Fibroblast of the aortic adventitia (primary cell): ENCODE measurements around the gene CHMP2A. TPM values are rescaled to one million over a fixed set of nuclear protein-coding genes. Genes with fewer than 3 reads are reported as not detected.

Source experiments
- DNase-seq: peaks from one replicate; pipeline ENCODE4 v3.0.0-alpha.2; 2010; ENCODE audit warnings: low read depth
- H3K4me3 ChIP-seq: 2 replicates; pipeline ENCODE4 v1.5.1; 2011; ENCODE audit warnings: low read depth, mild to moderate bottlenecking, control low read depth, low read length, moderate library complexity
- CTCF ChIP-seq: IDR thresholded peaks from 2 replicates; pipeline ENCODE4 v1.5.1; 2011; ENCODE audit warnings: mild to moderate bottlenecking, low read length, control low read depth, inconsistent platforms; ENCODE audit not compliant: insufficient read depth
- total RNA-seq: library from RNA; depleted of rRNA; stranded (reverse); fragments of >200 nt; gene quantifications from 2 replicates; pipeline ENCODE4 v1.2.3, GENCODE V29; 2012; ENCODE audit warnings: low replicate concordance

The CHMP2A gene
- total RNA-seq, 1 donor: 109 TPM

- no peak for DNase-seq
- no peak overlapping the region for H3K4me3 ChIP-seq
- no peak for TF ChIP-seq CTCF
Measured at GRCh38 chr19:58521651-58522050, 33.3 kb downstream of the CHMP2A start.

GRCh38 chr19:58520257-58520599 is 34.7 kb downstream of the CHMP2A start:
- H3K4me3 ChIP-seq: peak overlapping the region; percentile 91
- no peak for DNase-seq
- no peak for TF ChIP-seq CTCF

GRCh38 chr19:58519355-58520256 is 35.3 kb downstream of the CHMP2A start, which contains the start of gene ZBTB45:
Gene ZBTB45, minus strand, starts transcription at chr19:58519810. Its CDS starts 2,137 bp downstream, at chr19:58517673.
- peak; percentile 71 for TF ChIP-seq CTCF
- H3K4me3 ChIP-seq: peak within 1 kb of the TSS; percentile 91
- peak; percentile 98 for DNase-seq

GRCh38 chr19:58519087-58519354 is 35.9 kb downstream of the CHMP2A start:
- TF ChIP-seq CTCF: peak; percentile 82
- peak; percentile 73 for DNase-seq
- peak overlapping the region; percentile 91 for H3K4me3 ChIP-seq

- TF ChIP-seq CTCF: no peak
- DNase-seq: no peak
- peak overlapping the region; percentile 91 for H3K4me3 ChIP-seq
Measured at GRCh38 chr19:58518256-58519086, 36.4 kb downstream of the CHMP2A start.

GRCh38 chr19:58516964-58517833 is 37.7 kb downstream of the CHMP2A start:
- no peak for DNase-seq
- peak overlapping the region; percentile 28 for H3K4me3 ChIP-seq
- no peak for TF ChIP-seq CTCF
